ENCODE data around the gene ZNF710. TPM values are rescaled to one million over a fixed set of nuclear protein-coding genes. Genes with fewer than 3 reads are reported as not detected.
A peak's percentile ranks its signal among the peaks of the same experiment; 100 is the strongest.

Gene ZNF710
- total and polyA plus RNA-seq, 9 of the 15 experiments (the other 6 are each of a cell fraction or from before 2014, with no cell fraction given): 0.56 to 14.2 (median 5.2) TPM

- no peak for TF ChIP-seq SIN3A (IDR thresholded peaks at IDR 0.05; ENCODE audit: borderline replicate concordance in 2 of 2, control insufficient read depth in 1 of 2, low read depth in 2 of 2, low read length in 2 of 2)
- TF ChIP-seq, protein P1, sequence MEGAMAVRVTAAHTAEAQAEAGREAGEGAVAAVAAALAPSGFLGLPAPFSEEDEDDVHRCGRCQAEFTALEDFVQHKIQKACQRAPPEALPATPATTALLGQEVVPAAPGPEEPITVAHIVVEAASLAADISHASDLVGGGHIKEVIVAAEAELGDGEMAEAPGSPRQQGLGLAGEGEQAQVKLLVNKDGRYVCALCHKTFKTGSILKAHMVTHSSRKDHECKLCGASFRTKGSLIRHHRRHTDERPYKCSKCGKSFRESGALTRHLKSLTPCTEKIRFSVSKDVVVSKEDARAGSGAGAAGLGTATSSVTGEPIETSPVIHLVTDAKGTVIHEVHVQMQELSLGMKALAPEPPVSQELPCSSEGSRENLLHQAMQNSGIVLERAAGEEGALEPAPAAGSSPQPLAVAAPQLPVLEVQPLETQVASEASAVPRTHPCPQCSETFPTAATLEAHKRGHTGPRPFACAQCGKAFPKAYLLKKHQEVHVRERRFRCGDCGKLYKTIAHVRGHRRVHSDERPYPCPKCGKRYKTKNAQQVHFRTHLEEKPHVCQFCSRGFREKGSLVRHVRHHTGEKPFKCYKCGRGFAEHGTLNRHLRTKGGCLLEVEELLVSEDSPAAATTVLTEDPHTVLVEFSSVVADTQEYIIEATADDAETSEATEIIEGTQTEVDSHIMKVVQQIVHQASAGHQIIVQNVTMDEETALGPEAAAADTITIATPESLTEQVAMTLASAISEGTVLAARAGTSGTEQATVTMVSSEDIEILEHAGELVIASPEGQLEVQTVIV (CRISPR knock-in tag; IDR thresholded peaks at IDR 0.05; ENCODE audit: borderline replicate concordance): no peak
- TF ChIP-seq MTF1 (CRISPR knock-in tag; IDR thresholded peaks at IDR 0.05; ENCODE audit: borderline replicate concordance): no peak
- no peak for TF ChIP-seq ZNF408 (CRISPR knock-in tag; IDR thresholded peaks at IDR 0.05; ENCODE audit: low read depth)
- no peak for TF ChIP-seq SRSF9 (IDR thresholded peaks at IDR 0.05; ENCODE audit: borderline replicate concordance, low read depth, low read length)
- TF ChIP-seq ERF (CRISPR knock-in tag; IDR thresholded peaks at IDR 0.05): peak; percentile 62; the same call in 1 of the 2 replicates
- no peak for TF ChIP-seq CBFB (CRISPR knock-in tag; IDR thresholded peaks at IDR 0.05)
- 0 out of 2 replicates have a peak, but pooled peaks have one; percentile 14 for TF ChIP-seq DDX20 (tag; IDR thresholded peaks at IDR 0.05; ENCODE audit: low read depth)
- TF ChIP-seq, protein P2, sequence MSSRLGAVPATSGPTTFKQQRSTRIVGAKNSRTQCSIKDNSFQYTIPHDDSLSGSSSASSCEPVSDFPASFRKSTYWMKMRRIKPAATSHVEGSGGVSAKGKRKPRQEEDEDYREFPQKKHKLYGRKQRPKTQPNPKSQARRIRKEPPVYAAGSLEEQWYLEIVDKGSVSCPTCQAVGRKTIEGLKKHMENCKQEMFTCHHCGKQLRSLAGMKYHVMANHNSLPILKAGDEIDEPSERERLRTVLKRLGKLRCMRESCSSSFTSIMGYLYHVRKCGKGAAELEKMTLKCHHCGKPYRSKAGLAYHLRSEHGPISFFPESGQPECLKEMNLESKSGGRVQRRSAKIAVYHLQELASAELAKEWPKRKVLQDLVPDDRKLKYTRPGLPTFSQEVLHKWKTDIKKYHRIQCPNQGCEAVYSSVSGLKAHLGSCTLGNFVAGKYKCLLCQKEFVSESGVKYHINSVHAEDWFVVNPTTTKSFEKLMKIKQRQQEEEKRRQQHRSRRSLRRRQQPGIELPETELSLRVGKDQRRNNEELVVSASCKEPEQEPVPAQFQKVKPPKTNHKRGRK (tag; IDR thresholded peaks at IDR 0.05): no peak
- TF ChIP-seq ZBTB8A (IDR thresholded peaks at IDR 0.05; ENCODE audit: partially characterized antibody): no peak
- TF ChIP-seq CC2D1A (IDR thresholded peaks at IDR 0.05): no peak
- no peak for TF ChIP-seq E2F5 (CRISPR knock-in tag; IDR thresholded peaks at IDR 0.05)
- no peak for TF ChIP-seq HDAC6 (IDR thresholded peaks at IDR 0.05; ENCODE audit: low read depth, low read length)
- TF ChIP-seq, protein P3, sequence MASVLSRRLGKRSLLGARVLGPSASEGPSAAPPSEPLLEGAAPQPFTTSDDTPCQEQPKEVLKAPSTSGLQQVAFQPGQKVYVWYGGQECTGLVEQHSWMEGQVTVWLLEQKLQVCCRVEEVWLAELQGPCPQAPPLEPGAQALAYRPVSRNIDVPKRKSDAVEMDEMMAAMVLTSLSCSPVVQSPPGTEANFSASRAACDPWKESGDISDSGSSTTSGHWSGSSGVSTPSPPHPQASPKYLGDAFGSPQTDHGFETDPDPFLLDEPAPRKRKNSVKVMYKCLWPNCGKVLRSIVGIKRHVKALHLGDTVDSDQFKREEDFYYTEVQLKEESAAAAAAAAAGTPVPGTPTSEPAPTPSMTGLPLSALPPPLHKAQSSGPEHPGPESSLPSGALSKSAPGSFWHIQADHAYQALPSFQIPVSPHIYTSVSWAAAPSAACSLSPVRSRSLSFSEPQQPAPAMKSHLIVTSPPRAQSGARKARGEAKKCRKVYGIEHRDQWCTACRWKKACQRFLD (CRISPR knock-in tag; IDR thresholded peaks at IDR 0.05): peak; percentile 42; the same call in 1 of the 2 replicates
- TF ChIP-seq RAD51 (IDR thresholded peaks at IDR 0.05; ENCODE audit: borderline replicate concordance, low read depth): no peak; the same call in 1 of the 2 replicates
- no peak for TF ChIP-seq PHF21A (IDR thresholded peaks at IDR 0.05; ENCODE audit: borderline replicate concordance, low read depth)
- no peak for TF ChIP-seq BMI1 (IDR thresholded peaks at IDR 0.05; ENCODE audit: low read length)
- TF ChIP-seq ZFP30 (CRISPR knock-in tag; IDR thresholded peaks at IDR 0.05; ENCODE audit: borderline replicate concordance): no peak
- no peak for TF ChIP-seq NR4A1 (CRISPR knock-in tag; IDR thresholded peaks at IDR 0.05)
- peak; percentile 42 for TF ChIP-seq NR4A1 (tag; IDR thresholded peaks at IDR 0.05)
- TF ChIP-seq CXXC5 (CRISPR knock-in tag; IDR thresholded peaks at IDR 0.05): peak; percentile 75
- peak; percentile 18; the same call in 1 of the 2 replicates for TF ChIP-seq NCOR1 (IDR thresholded peaks at IDR 0.05)
Observed at GRCh38 chr15:90037961-90038631, 37.0 kb downstream of the ZNF710 start (continued).

Data from K562 (cell line).